Measurements from ENCODE around the gene GPX5.

- TF ChIP-seq, protein P1, sequence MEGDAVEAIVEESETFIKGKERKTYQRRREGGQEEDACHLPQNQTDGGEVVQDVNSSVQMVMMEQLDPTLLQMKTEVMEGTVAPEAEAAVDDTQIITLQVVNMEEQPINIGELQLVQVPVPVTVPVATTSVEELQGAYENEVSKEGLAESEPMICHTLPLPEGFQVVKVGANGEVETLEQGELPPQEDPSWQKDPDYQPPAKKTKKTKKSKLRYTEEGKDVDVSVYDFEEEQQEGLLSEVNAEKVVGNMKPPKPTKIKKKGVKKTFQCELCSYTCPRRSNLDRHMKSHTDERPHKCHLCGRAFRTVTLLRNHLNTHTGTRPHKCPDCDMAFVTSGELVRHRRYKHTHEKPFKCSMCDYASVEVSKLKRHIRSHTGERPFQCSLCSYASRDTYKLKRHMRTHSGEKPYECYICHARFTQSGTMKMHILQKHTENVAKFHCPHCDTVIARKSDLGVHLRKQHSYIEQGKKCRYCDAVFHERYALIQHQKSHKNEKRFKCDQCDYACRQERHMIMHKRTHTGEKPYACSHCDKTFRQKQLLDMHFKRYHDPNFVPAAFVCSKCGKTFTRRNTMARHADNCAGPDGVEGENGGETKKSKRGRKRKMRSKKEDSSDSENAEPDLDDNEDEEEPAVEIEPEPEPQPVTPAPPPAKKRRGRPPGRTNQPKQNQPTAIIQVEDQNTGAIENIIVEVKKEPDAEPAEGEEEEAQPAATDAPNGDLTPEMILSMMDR (IDR thresholded peaks at IDR 0.05) = no peak
- TF ChIP-seq POLR2AphosphoS5 (IDR thresholded peaks at IDR 0.05; ENCODE audit: insufficient read depth in 1 of 2, low read depth in 1 of 2) = no peak
Measured at GRCh38 chr6:28555136-28555535, 29.5 kb downstream of the GPX5 start.

Measured in vagina (tissue), 2 donors.